HUES64 (cell line): ENCODE measurements around the gene TMEFF2.

Experiments used
- H3K27ac ChIP-seq: 2 replicates; pipeline ENCODE4 v1.7.0; 2013; ENCODE audit warnings: low read depth, low read length, inconsistent platforms
- H3K27me3 ChIP-seq: 2 replicates; pipeline ENCODE4 v1.6.1; 2013; ENCODE audit warnings: mild to moderate bottlenecking, low read length; ENCODE audit not compliant: insufficient read depth
- H3K36me3 ChIP-seq: 2 replicates; pipeline ENCODE4 v1.6.1; 2013; ENCODE audit warnings: mild to moderate bottlenecking, low read length; ENCODE audit not compliant: insufficient read depth
- H3K4me1 ChIP-seq: 2 replicates; pipeline ENCODE4 v1.6.1; 2013; ENCODE audit warnings: mild to moderate bottlenecking, low read length, moderate library complexity; ENCODE audit not compliant: insufficient read depth
- H3K4me3 ChIP-seq: 2 replicates; pipeline ENCODE4 v1.5.1; 2013; ENCODE audit warnings: mild to moderate bottlenecking, low read length, moderate library complexity
- H3K9ac ChIP-seq: 2 replicates; pipeline ENCODE4 v1.6.1; 2013; ENCODE audit warnings: mild to moderate bottlenecking, low read depth, low read length
- H3K9me3 ChIP-seq: 2 replicates; pipeline ENCODE4 v1.6.1; 2013; ENCODE audit warnings: low read depth, low read length; ENCODE audit not compliant: insufficient read depth
- WGBS: fragments of 150-250, 120-280 bp; methylation state at CpG from one replicate; pipeline ENCODE4 v1.1.7; 2013; ENCODE audit warnings: missing lambda C conversion rate; 5-methylcytosine and 5-hydroxymethylcytosine counted together

The TMEFF2 gene

GRCh38 chr2:192060161-192060560 is 134.6 kb downstream of the TMEFF2 start:
- Histone ChIP-seq H3K4me1 (no peaks in the 10 kb centered on the region), H3K9me3 (no peaks in the 10 kb centered on the region), H3K9ac (no peak overlapping the region), H3K27ac (no peak overlapping the region), H3K36me3 (no peaks in the 10 kb centered on the region), H3K4me3 (no peak overlapping the region), H3K27me3 (no peaks in the 10 kb centered on the region)
- WGBS = 93% methylated on average over 3 of the region's 3 CpGs

DNA sequence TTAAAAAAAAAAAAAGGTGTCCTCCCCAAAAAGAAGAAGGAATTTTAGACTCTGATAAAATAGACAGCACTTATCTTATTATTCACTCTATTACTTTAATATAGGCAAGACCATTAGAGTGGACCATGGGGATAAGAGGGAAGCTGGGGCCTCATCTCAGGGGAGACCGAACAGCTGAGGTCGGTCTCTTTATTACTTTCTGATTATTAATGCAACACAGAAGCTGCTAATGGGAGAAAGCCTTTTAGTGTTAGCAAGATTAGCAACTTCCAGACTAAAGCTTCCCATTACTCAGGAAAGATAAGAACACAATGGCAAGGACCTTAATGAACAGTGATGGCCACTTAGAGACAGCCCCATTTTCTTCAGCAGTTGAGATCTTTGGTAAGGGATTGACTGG is 135.5 kb downstream of the TMEFF2 start:
- no peaks in the 10 kb centered on the region for H3K27me3 ChIP-seq
- H3K4me3 ChIP-seq = no peak overlapping the region
- H3K9me3 ChIP-seq = no peaks in the 10 kb centered on the region
- no peak overlapping the region for H3K9ac ChIP-seq
- peaks cover 2% of the 10 kb centered on the region; the same call in 1 of the 2 replicates for H3K4me1 ChIP-seq
- no peaks in the 10 kb centered on the region for H3K36me3 ChIP-seq
- 82% methylated on average over 2 of the region's 2 CpGs for WGBS
- H3K27ac ChIP-seq = no peak overlapping the region

- no peaks in the 10 kb centered on the region for H3K9me3 ChIP-seq
- 83% methylated on average over 1 of the region's 1 CpG for WGBS
These were observed 140.8 kb downstream of the TMEFF2 start for GRCh38 chr2:192053921-192054320.

DNA sequence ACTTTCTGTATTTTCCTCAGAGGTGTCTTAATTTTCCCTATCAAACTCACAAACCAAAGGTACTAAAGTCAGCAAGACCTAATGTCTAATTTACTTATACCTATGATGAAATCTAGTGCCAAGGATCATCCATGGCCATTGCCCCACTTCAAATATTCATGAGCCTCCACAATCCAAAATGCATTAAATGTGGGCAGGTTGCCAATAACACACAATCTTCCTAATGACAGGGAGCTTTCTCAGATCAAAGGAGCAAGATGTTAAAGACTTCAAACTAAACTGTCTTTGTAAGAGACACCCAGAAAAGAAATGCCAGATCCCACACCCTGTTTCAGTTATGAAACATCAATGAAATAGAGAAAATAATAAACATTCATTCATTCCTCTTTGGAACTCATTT is 143.2 kb downstream of the TMEFF2 start:
- no peaks in the 10 kb centered on the region for H3K9me3 ChIP-seq
- H3K27me3 ChIP-seq = no peaks in the 10 kb centered on the region
- no peak overlapping the region for H3K9ac ChIP-seq
- peaks cover 2% of the 10 kb centered on the region; the same call in 1 of the 2 replicates for H3K4me1 ChIP-seq
- no peaks in the 10 kb centered on the region for H3K36me3 ChIP-seq
- H3K4me3 ChIP-seq = no peak overlapping the region
- no peak overlapping the region for H3K27ac ChIP-seq

More at GRCh38 chr2:192053921-192054320, 140.8 kb downstream of the TMEFF2 start:
- Histone ChIP-seq H3K9ac (no peak overlapping the region), H3K4me1 (peaks cover 2% of the 10 kb centered on the region; the same call in 1 of the 2 replicates), H3K27me3 (no peaks in the 10 kb centered on the region), H3K36me3 (no peaks in the 10 kb centered on the region), H3K27ac (no peak overlapping the region), H3K4me3 (no peak overlapping the region)

DNA sequence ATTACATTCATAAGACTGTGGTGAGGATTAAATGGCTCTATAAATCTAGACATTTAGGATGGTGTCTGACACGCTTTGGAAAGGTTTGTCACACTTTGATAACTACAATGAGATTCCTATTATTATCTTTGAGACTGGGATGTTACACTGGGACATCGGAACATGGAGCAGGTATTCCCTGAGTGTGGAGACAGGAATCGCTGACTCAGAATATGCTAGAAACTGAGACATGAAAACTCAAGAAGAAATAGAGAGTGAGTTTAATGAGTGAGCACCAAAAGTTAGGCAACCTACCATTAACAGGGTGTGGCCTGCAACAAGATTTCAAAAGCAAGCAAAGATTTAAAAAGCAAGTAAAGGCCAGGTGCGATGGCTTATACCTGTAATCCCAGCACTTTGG is 145.4 kb downstream of the TMEFF2 start:
- H3K36me3 ChIP-seq = no peaks in the 10 kb centered on the region
- no peak overlapping the region for H3K4me3 ChIP-seq
- H3K27me3 ChIP-seq = no peaks in the 10 kb centered on the region
- no peak overlapping the region for H3K9ac ChIP-seq
- H3K27ac ChIP-seq = no peak overlapping the region
- H3K9me3 ChIP-seq = no peaks in the 10 kb centered on the region
- 86% methylated on average over 4 of the region's 4 CpGs for WGBS
- peaks cover under 1% of the 10 kb centered on the region; the same call in 1 of the 2 replicates for H3K4me1 ChIP-seq

- 92% methylated on average over 2 of the region's 2 CpGs for WGBS
- no peak overlapping the region for H3K9ac ChIP-seq
- H3K4me3 ChIP-seq = no peak overlapping the region
- no peaks in the 10 kb centered on the region for H3K36me3 ChIP-seq
- no peaks in the 10 kb centered on the region for H3K4me1 ChIP-seq
- H3K9me3 ChIP-seq = no peaks in the 10 kb centered on the region
- H3K27ac ChIP-seq = no peak overlapping the region
- H3K27me3 ChIP-seq = no peaks in the 10 kb centered on the region
These were observed 147.2 kb downstream of the TMEFF2 start for GRCh38 chr2:192047315-192048107.

DNA sequence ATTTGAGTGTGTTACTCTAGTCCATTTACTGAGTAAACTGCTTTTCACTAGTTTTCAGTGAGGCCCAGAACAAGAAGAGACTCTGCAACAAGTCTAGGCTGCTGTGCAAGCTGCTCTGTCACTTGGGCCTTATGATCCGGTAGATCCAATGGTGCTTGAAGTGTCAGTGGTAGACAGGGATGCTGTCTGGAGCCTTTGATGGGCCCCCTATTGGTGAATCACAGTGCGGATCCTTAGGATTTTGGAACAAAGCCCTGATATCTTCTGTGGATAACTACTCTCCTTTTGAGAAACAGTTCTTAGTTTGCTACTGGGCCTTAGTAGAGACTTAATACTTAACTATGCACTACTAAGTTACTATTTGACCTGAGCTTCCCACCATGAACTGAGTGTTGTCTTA is 150.2 kb downstream of the TMEFF2 start:
- Histone ChIP-seq H3K27me3 (no peaks in the 10 kb centered on the region), H3K4me1 (no peaks in the 10 kb centered on the region), H3K27ac (no peak overlapping the region), H3K4me3 (no peak overlapping the region), H3K9ac (no peak overlapping the region), H3K9me3 (no peaks in the 10 kb centered on the region), H3K36me3 (no peaks in the 10 kb centered on the region)
- WGBS = 86% methylated on average over 2 of the region's 2 CpGs

- 96% methylated on average over 6 of the region's 6 CpGs for WGBS
- Histone ChIP-seq H3K36me3 (no peaks in the 10 kb centered on the region), H3K4me3 (no peak overlapping the region), H3K9me3 (no peaks in the 10 kb centered on the region), H3K27me3 (no peaks in the 10 kb centered on the region), H3K27ac (no peak overlapping the region), H3K9ac (no peak overlapping the region), H3K4me1 (no peaks in the 10 kb centered on the region)
These were observed 151.4 kb downstream of the TMEFF2 start for GRCh38 chr2:192043216-192043870.

DNA sequence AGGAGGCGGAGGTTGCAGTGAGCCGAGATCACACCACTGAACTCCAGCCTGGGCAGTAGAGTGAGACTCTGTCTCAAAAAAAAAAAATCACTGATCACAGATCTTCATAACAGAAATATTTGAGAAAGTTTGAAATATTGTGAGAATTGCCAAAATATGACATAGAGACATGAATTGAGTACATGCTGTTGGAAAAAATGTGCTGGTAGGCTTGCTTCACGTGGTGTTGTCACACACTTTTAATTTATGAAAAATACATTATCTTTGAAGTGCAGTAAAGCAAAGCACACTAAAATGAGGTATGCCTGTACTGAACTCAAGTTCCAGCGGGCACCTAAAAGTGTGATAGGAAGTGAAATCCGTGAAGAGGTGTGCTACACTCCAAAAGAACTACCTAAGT is 152.6 kb downstream of the TMEFF2 start:
- Histone ChIP-seq H3K27ac (no peak overlapping the region), H3K9me3 (no peaks in the 10 kb centered on the region), H3K27me3 (no peaks in the 10 kb centered on the region), H3K4me1 (no peaks in the 10 kb centered on the region), H3K36me3 (no peaks in the 10 kb centered on the region), H3K4me3 (no peak overlapping the region), H3K9ac (no peak overlapping the region)
- WGBS = 93% methylated on average over 5 of the region's 5 CpGs

- H3K4me1 ChIP-seq = no peaks in the 10 kb centered on the region
- no peak overlapping the region for H3K4me3 ChIP-seq
- WGBS = 100% methylated on average over 1 of the region's 1 CpG
- H3K36me3 ChIP-seq = no peaks in the 10 kb centered on the region
- H3K27ac ChIP-seq = no peak overlapping the region
- no peaks in the 10 kb centered on the region for H3K9me3 ChIP-seq
- H3K27me3 ChIP-seq = no peaks in the 10 kb centered on the region
- no peak overlapping the region for H3K9ac ChIP-seq
These were observed 156.6 kb downstream of the TMEFF2 start for GRCh38 chr2:192038110-192038509.

DNA sequence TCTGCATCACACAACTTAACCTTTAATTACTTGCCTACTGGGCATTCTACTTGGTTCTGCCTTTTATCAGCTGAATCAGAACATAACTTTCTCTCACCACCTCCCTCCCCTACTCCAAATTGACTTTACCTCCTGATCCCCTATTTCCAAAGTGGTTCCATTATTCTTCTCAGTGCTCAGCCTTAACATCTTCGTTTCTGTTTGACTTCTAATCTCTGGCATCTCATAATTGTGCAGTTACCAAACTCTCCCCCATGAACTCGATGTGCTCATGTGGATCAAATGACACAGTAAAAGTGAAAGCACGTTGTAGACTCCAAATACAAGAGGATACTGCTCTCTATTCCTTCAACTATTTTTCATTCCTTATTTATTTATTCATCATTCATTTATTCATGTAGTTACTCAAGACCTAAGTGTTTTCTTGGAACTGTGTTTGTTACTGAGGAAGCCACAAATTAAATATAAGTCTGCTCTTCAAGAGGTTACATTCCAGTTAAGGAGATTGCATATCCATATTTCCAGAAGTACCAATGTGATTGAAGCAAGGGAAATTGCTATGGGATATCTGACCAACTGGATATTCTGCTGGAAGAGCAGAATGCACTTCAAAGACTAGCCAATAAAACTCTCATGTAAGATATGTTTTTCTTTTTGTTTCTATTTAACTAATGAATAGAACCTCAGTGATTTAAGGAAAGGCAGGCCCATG is 158.8 kb downstream of the TMEFF2 start:
- Histone ChIP-seq H3K27ac (no peak overlapping the region), H3K9me3 (no peaks in the 10 kb centered on the region), H3K27me3 (no peaks in the 10 kb centered on the region), H3K4me1 (no peaks in the 10 kb centered on the region), H3K36me3 (no peaks in the 10 kb centered on the region), H3K9ac (no peak overlapping the region), H3K4me3 (no peak overlapping the region)
- 90% methylated on average over 3 of the region's 3 CpGs for WGBS
